ENCODE measurements around the gene CDC37L1. TPM values are rescaled to one million over a fixed set of nuclear protein-coding genes. Genes with fewer than 3 reads are reported as not detected.

The CDC37L1 gene
- total RNA-seq, 1 experiment from 2014 or later, result 12.1 TPM

DNA sequence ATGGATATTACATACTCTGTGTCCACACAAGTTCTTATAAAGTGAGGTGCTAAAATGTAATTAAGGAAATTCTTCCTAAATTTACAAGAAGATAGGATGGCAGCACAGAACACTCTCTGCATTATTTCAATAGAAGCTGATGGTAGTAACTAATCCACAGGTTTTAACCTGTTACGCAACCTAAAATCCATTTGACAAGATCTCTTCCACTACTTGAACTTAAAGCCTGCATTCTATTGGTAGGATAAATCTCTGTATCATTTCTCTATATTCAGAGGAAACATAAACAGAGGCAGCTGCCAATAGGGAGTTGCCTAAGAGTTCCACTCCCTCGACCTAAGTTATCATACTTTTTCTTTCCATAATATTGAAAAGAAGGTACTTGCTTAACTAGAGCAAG lies 21.6 kb downstream of the CDC37L1 start:
- Mint-ChIP-seq H3K27ac (ENCODE audit: unreplicated experiment) (no peak overlapping the region), H3K4me3 (ENCODE audit: low read depth, unreplicated experiment) (no peak overlapping the region), H3K4me1 (ENCODE audit: low read depth, unreplicated experiment) (no peaks in the 10 kb centered on the region), H3K36me3 (ENCODE audit: insufficient read depth, unreplicated experiment) (peaks cover 20% of the 10 kb centered on the region), H3K9me3 (ENCODE audit: low read depth, unreplicated experiment) (no peaks in the 10 kb centered on the region), H3K27me3 (ENCODE audit: unreplicated experiment) (no peaks in the 10 kb centered on the region)
- CTCF ChIA-PET, result no interaction called here
- intact Hi-C loops (cut with micrococcal nuclease; ENCODE audit: unreplicated experiment), result no loop called here
- no peak for TF ChIP-seq CTCF (IDR thresholded peaks at IDR 0.05; ENCODE audit: unreplicated experiment)
- BruUV-seq (replicated peaks), result no TSS peak
- DNase-seq, result no peak

DNA sequence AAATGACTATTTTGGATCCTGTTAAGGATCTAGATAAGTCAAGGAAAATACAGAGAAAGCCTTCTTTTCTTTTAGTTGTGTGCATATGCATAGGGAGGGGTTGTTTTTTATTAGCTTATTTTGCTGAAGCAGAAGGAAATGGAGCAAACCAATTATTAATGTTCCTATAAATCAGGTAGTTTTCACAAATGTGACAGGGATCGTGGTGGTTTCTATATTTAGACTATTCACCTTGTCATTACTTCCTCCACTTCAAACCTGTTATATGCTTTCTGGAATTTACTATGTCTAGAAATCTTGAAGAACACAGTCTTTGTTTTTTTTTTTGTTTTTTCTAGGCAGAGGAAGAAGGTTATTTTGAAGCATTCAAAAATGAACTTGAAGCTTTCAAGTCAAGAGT lies 22.2 kb downstream of the CDC37L1 start:
- CTCF ChIA-PET, result interaction anchor here (0.6 kb wide), 1 partner anchor 702 kb away, joined by 3 read pairs; no protein-coding TSS in a partner anchor
- no peak overlapping the region for H3K4me3 Mint-ChIP-seq (ENCODE audit: low read depth, unreplicated experiment)
- H3K27me3 Mint-ChIP-seq (ENCODE audit: unreplicated experiment), result no peaks in the 10 kb centered on the region
- no peak for DNase-seq
- H3K36me3 Mint-ChIP-seq (ENCODE audit: insufficient read depth, unreplicated experiment), result peaks cover 17% of the 10 kb centered on the region
- no TSS peak for BruUV-seq (replicated peaks)
- H3K9me3 Mint-ChIP-seq (ENCODE audit: low read depth, unreplicated experiment), result no peaks in the 10 kb centered on the region
- H3K27ac Mint-ChIP-seq (ENCODE audit: unreplicated experiment), result no peak overlapping the region
- no peaks in the 10 kb centered on the region for H3K4me1 Mint-ChIP-seq (ENCODE audit: low read depth, unreplicated experiment)
- intact Hi-C loops (cut with micrococcal nuclease; ENCODE audit: unreplicated experiment), result no loop called here
- TF ChIP-seq CTCF (IDR thresholded peaks at IDR 0.05; ENCODE audit: unreplicated experiment), result no peak

DNA sequence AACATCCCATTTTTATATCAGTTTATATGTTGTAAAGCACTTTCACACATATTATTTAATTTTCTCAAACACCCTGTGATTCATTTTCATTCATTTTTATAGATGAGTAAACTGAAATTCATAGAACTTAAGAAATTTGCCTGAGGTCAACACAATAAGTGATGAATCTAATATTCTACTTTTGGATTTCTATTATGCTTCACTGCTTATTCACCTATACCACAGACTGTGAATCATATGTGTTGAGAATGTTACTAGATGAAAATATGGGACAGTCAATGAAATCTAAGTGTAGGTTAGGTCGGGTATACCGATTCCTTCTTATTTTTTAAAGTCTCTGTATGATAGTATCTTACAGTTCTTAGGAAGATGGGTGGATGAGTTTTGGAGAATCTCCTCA lies 24.8 kb downstream of the CDC37L1 start:
- intact Hi-C loops (cut with micrococcal nuclease; ENCODE audit: unreplicated experiment), result no loop called here
- H3K27me3 Mint-ChIP-seq (ENCODE audit: unreplicated experiment), result no peaks in the 10 kb centered on the region
- H3K4me1 Mint-ChIP-seq (ENCODE audit: low read depth, unreplicated experiment), result no peaks in the 10 kb centered on the region
- peaks cover 17% of the 10 kb centered on the region for H3K36me3 Mint-ChIP-seq (ENCODE audit: insufficient read depth, unreplicated experiment)
- no peak overlapping the region for H3K4me3 Mint-ChIP-seq (ENCODE audit: low read depth, unreplicated experiment)
- CTCF ChIA-PET, result no interaction called here
- no TSS peak for BruUV-seq (replicated peaks)
- no peak for TF ChIP-seq CTCF (IDR thresholded peaks at IDR 0.05; ENCODE audit: unreplicated experiment)
- no peaks in the 10 kb centered on the region for H3K9me3 Mint-ChIP-seq (ENCODE audit: low read depth, unreplicated experiment)
- DNase-seq, result no peak
- no peak overlapping the region for H3K27ac Mint-ChIP-seq (ENCODE audit: unreplicated experiment)

- DNase-seq, result no peak
- no peak overlapping the region for H3K4me3 Mint-ChIP-seq (ENCODE audit: low read depth, unreplicated experiment)
- H3K36me3 Mint-ChIP-seq (ENCODE audit: insufficient read depth, unreplicated experiment), result peaks cover 16% of the 10 kb centered on the region
- intact Hi-C loops (cut with micrococcal nuclease; ENCODE audit: unreplicated experiment), result no loop called here
- H3K4me1 Mint-ChIP-seq (ENCODE audit: low read depth, unreplicated experiment), result no peaks in the 10 kb centered on the region
- CTCF ChIA-PET, result no interaction called here
- no TSS peak for BruUV-seq (replicated peaks)
- no peaks in the 10 kb centered on the region for H3K9me3 Mint-ChIP-seq (ENCODE audit: low read depth, unreplicated experiment)
- TF ChIP-seq CTCF (IDR thresholded peaks at IDR 0.05; ENCODE audit: unreplicated experiment), result no peak
- H3K27ac Mint-ChIP-seq (ENCODE audit: unreplicated experiment), result no peak overlapping the region
- H3K27me3 Mint-ChIP-seq (ENCODE audit: unreplicated experiment), result no peaks in the 10 kb centered on the region
Measured at GRCh38 chr9:4706021-4706420, 26.7 kb downstream of the CDC37L1 start.

All from Calu3 (cell line).